ENCODE results near the gene IPO11. TPM values are rescaled to one million over a fixed set of nuclear protein-coding genes. Genes with fewer than 3 reads are reported as not detected.

Gene IPO11
- total RNA-seq, 1 donor from 2014 or later = 30.3 TPM

DNA sequence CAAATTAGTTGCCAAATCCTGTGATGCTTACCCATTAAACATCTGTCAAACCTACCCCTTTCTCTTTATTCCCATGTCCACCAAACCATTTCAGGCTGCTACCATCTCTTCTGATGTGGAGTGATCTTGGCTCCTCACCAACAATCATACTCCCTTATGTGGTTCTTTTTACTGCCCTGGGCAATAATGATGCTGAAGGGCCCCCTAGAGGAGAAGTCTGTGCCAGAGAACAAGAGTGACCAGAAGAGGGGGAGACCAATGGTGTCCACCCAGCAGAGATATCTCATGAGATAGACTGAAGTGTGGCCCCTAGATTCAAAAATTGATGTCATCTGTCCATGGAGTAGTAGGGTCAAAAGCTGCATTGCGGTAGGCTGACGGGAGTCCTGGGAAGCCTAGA is 176.9 kb downstream of the IPO11 start:
- Histone ChIP-seq H3K27me3 (ENCODE audit: control insufficient read depth in 3 of 3, insufficient read depth in 3 of 3, low read length in 3 of 3) (no peaks in the 10 kb centered on the region), H3K36me3 (ENCODE audit: control insufficient read depth in 3 of 3, insufficient read depth in 3 of 3, low read length in 3 of 3) (peaks cover 0 to 3% (median 0%) of the 10 kb centered on the region in 3 donors), H3K9ac (ENCODE audit: low read depth in 1 of 3, low read length in 3 of 3) (no peak overlapping the region), H3K4me3 (ENCODE audit: low read length in 3 of 3) (no peak overlapping the region), H3K4me1 (ENCODE audit: control insufficient read depth in 3 of 3, insufficient read depth in 3 of 3, low read length in 3 of 3) (no peaks in the 10 kb centered on the region), H3K9me3 (ENCODE audit: control insufficient read depth in 3 of 3, low read length in 3 of 3) (no peaks in the 10 kb centered on the region), H3K27ac (ENCODE audit: low read depth, low read length) (no peak overlapping the region)

- Histone ChIP-seq H3K9me3 (ENCODE audit: control insufficient read depth in 3 of 3, low read length in 3 of 3) (no peaks in the 10 kb centered on the region), H3K4me3 (ENCODE audit: low read length in 3 of 3) (no peak overlapping the region), H3K36me3 (ENCODE audit: control insufficient read depth in 3 of 3, insufficient read depth in 3 of 3, low read length in 3 of 3) (peaks cover 0 to 4% (median 0%) of the 10 kb centered on the region in 3 donors), H3K9ac (ENCODE audit: low read depth in 1 of 3, low read length in 3 of 3) (no peak overlapping the region), H3K27me3 (ENCODE audit: control insufficient read depth in 3 of 3, insufficient read depth in 3 of 3, low read length in 3 of 3) (no peaks in the 10 kb centered on the region), H3K4me1 (ENCODE audit: control insufficient read depth in 3 of 3, insufficient read depth in 3 of 3, low read length in 3 of 3) (no peaks in the 10 kb centered on the region), H3K27ac (ENCODE audit: low read depth, low read length) (no peak overlapping the region)
Measured at GRCh38 chr5:62590387-62590786, 177.8 kb downstream of the IPO11 start.

DNA sequence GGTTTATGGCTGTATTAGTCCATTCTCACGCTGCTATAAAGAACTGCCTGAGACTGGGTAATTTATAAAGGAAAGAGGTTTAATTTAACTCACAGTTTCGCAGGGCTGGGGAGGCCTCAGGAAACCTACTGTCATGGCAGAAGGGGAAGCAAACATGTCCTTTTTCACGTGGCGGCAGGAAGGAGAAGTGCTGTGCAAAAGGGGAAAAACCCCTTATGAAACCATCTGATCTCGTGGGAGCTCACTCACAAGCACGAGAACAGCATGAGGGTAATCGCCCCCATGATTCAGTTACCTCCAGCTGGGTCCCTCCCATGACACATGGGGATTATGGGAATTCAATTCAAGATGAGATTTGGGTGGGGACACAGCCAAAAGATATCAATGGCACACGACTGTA is 180.0 kb downstream of the IPO11 start:
- Histone ChIP-seq H3K9ac (ENCODE audit: low read depth in 1 of 3, low read length in 3 of 3) (no peak overlapping the region), H3K4me3 (ENCODE audit: low read length in 3 of 3) (no peak overlapping the region), H3K4me1 (ENCODE audit: control insufficient read depth in 3 of 3, insufficient read depth in 3 of 3, low read length in 3 of 3) (no peaks in the 10 kb centered on the region), H3K36me3 (ENCODE audit: control insufficient read depth in 3 of 3, insufficient read depth in 3 of 3, low read length in 3 of 3) (peaks cover 0 to 4% (median 0%) of the 10 kb centered on the region in 3 donors), H3K9me3 (ENCODE audit: control insufficient read depth in 3 of 3, low read length in 3 of 3) (no peaks in the 10 kb centered on the region), H3K27ac (ENCODE audit: low read depth, low read length) (no peak overlapping the region), H3K27me3 (ENCODE audit: control insufficient read depth in 3 of 3, insufficient read depth in 3 of 3, low read length in 3 of 3) (no peaks in the 10 kb centered on the region)

DNA sequence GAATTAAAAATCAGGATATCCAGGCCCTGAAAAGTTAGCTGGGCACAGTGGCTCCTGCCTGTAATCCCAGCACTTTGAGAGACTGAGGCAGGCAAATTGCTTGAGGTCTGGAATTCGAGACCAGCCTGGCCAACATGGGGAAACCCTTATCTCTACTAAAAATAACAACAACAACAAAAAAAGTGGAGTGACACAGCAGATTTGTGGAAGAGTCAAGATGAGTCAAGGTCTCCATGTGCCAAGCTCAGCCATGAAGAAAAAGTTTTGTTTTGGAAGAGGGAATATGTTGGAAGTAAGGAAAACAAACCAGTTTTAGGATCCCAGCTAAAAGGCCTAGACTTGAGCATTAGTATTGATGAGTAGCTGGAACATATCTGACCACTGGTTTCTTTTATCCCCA is 180.8 kb downstream of the IPO11 start:
- Histone ChIP-seq H3K4me1 (ENCODE audit: control insufficient read depth in 3 of 3, insufficient read depth in 3 of 3, low read length in 3 of 3) (no peaks in the 10 kb centered on the region), H3K27me3 (ENCODE audit: control insufficient read depth in 3 of 3, insufficient read depth in 3 of 3, low read length in 3 of 3) (no peaks in the 10 kb centered on the region), H3K9ac (ENCODE audit: low read depth in 1 of 3, low read length in 3 of 3) (no peak overlapping the region), H3K36me3 (ENCODE audit: control insufficient read depth in 3 of 3, insufficient read depth in 3 of 3, low read length in 3 of 3) (peaks cover 0 to 4% (median 0%) of the 10 kb centered on the region in 3 donors), H3K4me3 (ENCODE audit: low read length in 3 of 3) (no peak overlapping the region), H3K27ac (ENCODE audit: low read depth, low read length) (no peak overlapping the region), H3K9me3 (ENCODE audit: control insufficient read depth in 3 of 3, low read length in 3 of 3) (no peaks in the 10 kb centered on the region)

GRCh38 chr5:62594364-62594984 is 181.9 kb downstream of the IPO11 start:
- no peaks in the 10 kb centered on the region for H3K4me1 ChIP-seq (ENCODE audit: control insufficient read depth in 3 of 3, insufficient read depth in 3 of 3, low read length in 3 of 3)
- H3K27me3 ChIP-seq (ENCODE audit: control insufficient read depth in 3 of 3, insufficient read depth in 3 of 3, low read length in 3 of 3) = no peaks in the 10 kb centered on the region
- H3K9me3 ChIP-seq (ENCODE audit: control insufficient read depth in 3 of 3, low read length in 3 of 3) = no peaks in the 10 kb centered on the region
- no peak overlapping the region for H3K9ac ChIP-seq (ENCODE audit: low read depth in 1 of 3, low read length in 3 of 3)
- peaks cover 0 to 4% (median 0%) of the 10 kb centered on the region in 3 donors for H3K36me3 ChIP-seq (ENCODE audit: control insufficient read depth in 3 of 3, insufficient read depth in 3 of 3, low read length in 3 of 3)
- no peak overlapping the region for H3K27ac ChIP-seq (ENCODE audit: low read depth, low read length)
- no peak overlapping the region for H3K4me3 ChIP-seq (ENCODE audit: low read length in 3 of 3)

GRCh38 chr5:62596096-62596495 is 183.5 kb downstream of the IPO11 start:
- Histone ChIP-seq H3K4me3 (ENCODE audit: low read length in 3 of 3) (no peak overlapping the region), H3K9ac (ENCODE audit: low read depth in 1 of 3, low read length in 3 of 3) (no peak overlapping the region), H3K36me3 (ENCODE audit: control insufficient read depth in 3 of 3, insufficient read depth in 3 of 3, low read length in 3 of 3) (peaks cover 0 to 6% (median 0%) of the 10 kb centered on the region in 3 donors), H3K4me1 (ENCODE audit: control insufficient read depth in 3 of 3, insufficient read depth in 3 of 3, low read length in 3 of 3) (no peaks in the 10 kb centered on the region), H3K27me3 (ENCODE audit: control insufficient read depth in 3 of 3, insufficient read depth in 3 of 3, low read length in 3 of 3) (no peaks in the 10 kb centered on the region), H3K27ac (ENCODE audit: low read depth, low read length) (no peak overlapping the region), H3K9me3 (ENCODE audit: control insufficient read depth in 3 of 3, low read length in 3 of 3) (no peaks in the 10 kb centered on the region)

- no peaks in the 10 kb centered on the region for H3K9me3 ChIP-seq (ENCODE audit: control insufficient read depth in 3 of 3, low read length in 3 of 3)
- no peaks in the 10 kb centered on the region for H3K4me1 ChIP-seq (ENCODE audit: control insufficient read depth in 3 of 3, insufficient read depth in 3 of 3, low read length in 3 of 3)
- no peak overlapping the region for H3K9ac ChIP-seq (ENCODE audit: low read depth in 1 of 3, low read length in 3 of 3)
- no peaks in the 10 kb centered on the region for H3K27me3 ChIP-seq (ENCODE audit: control insufficient read depth in 3 of 3, insufficient read depth in 3 of 3, low read length in 3 of 3)
- no peak overlapping the region for H3K4me3 ChIP-seq (ENCODE audit: low read length in 3 of 3)
- peaks cover 0 to 6% (median 0%) of the 10 kb centered on the region in 3 donors for H3K36me3 ChIP-seq (ENCODE audit: control insufficient read depth in 3 of 3, insufficient read depth in 3 of 3, low read length in 3 of 3)
- no peak overlapping the region for H3K27ac ChIP-seq (ENCODE audit: low read depth, low read length)
Measured at GRCh38 chr5:62596691-62597090, 184.1 kb downstream of the IPO11 start.

DNA sequence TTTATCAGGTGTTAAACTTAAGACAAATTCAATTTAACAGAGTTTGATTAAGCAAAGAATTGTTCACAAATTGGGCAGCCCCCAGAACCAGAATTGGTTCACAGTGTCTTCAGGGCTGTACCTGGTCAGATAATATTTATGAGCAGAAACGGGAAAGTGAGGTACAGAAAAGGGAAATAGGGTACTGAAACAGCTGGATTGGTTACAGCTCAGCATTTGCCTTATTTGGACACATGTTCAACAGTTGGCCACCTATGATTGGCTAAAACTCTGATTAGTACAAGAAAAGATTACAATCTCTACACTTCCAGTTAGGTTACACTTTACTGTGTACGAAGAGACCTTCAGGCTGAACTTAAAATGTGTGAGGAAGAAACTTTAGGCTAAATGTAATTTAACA is 184.8 kb downstream of the IPO11 start:
- Histone ChIP-seq H3K4me3 (ENCODE audit: low read length in 3 of 3) (no peak overlapping the region), H3K9me3 (ENCODE audit: control insufficient read depth in 3 of 3, low read length in 3 of 3) (no peaks in the 10 kb centered on the region), H3K36me3 (ENCODE audit: control insufficient read depth in 3 of 3, insufficient read depth in 3 of 3, low read length in 3 of 3) (peaks cover 0 to 6% (median 0%) of the 10 kb centered on the region in 3 donors), H3K9ac (ENCODE audit: low read depth in 1 of 3, low read length in 3 of 3) (no peak overlapping the region), H3K27ac (ENCODE audit: low read depth, low read length) (no peak overlapping the region), H3K4me1 (ENCODE audit: control insufficient read depth in 3 of 3, insufficient read depth in 3 of 3, low read length in 3 of 3) (no peaks in the 10 kb centered on the region), H3K27me3 (ENCODE audit: control insufficient read depth in 3 of 3, insufficient read depth in 3 of 3, low read length in 3 of 3) (no peaks in the 10 kb centered on the region)

DNA sequence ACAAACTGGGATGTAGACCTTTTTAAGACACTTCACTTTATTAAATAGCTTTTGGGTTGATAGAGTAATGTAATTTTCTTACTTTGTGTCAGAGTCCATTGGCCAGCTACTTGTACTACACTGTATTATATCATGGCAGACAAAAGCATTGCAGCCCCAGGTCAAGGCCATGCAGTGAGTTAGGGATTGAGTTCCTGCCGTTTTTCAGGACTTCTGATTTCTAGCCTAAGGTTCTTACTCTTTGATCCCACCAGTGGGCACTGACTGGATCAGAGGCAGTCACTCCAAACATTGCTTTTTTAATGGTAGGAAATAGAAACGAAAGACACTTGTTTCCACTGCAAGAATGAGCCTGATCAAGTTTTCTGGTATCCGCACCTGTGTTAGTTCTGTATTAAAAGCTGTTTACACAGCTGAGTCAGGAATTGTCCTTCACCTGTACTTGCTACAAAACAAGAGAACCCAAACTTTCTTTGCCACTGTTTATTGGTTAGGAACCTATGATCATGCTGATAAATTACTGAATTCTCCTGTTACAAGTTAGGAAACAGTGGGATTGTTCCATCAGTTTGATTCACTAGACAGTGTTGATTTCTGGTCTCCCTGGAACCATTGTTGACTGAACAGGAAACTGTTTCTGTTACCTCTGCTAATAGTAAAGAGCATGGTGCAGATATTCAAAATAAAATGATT is 188.1 kb downstream of the IPO11 start:
- H3K4me3 ChIP-seq (ENCODE audit: low read length in 3 of 3) = no peak overlapping the region
- H3K9ac ChIP-seq (ENCODE audit: low read depth in 1 of 3, low read length in 3 of 3) = no peak overlapping the region
- H3K9me3 ChIP-seq (ENCODE audit: control insufficient read depth in 3 of 3, low read length in 3 of 3) = no peaks in the 10 kb centered on the region
- no peaks in the 10 kb centered on the region for H3K27me3 ChIP-seq (ENCODE audit: control insufficient read depth in 3 of 3, insufficient read depth in 3 of 3, low read length in 3 of 3)
- H3K4me1 ChIP-seq (ENCODE audit: control insufficient read depth in 3 of 3, insufficient read depth in 3 of 3, low read length in 3 of 3) = no peaks in the 10 kb centered on the region
- H3K36me3 ChIP-seq (ENCODE audit: control insufficient read depth in 3 of 3, insufficient read depth in 3 of 3, low read length in 3 of 3) = peaks cover 0 to 5% (median 5%) of the 10 kb centered on the region in 3 donors
- no peak overlapping the region for H3K27ac ChIP-seq (ENCODE audit: low read depth, low read length)

DNA sequence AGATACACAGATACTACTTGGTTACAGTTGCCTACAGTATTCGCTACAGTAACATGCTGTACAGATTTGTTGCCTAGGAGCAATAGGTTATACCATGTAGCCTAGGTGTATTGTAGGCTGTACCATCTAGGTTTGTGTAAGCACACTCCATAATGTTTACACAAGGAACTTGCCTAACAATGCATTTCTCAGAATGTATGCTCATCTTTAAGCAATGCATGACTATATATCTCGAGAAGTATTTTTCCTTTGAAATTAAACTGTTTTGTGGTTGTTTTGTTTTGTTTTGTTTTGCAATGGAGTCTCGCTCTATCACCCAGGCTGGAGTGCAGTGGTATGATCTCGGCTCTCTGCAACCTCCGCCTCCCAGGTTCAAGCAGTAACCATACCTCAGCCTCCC is 191.4 kb downstream of the IPO11 start:
- Histone ChIP-seq H3K27ac (ENCODE audit: low read depth, low read length) (no peak overlapping the region), H3K4me3 (ENCODE audit: low read length in 3 of 3) (no peak overlapping the region), H3K27me3 (ENCODE audit: control insufficient read depth in 3 of 3, insufficient read depth in 3 of 3, low read length in 3 of 3) (no peaks in the 10 kb centered on the region), H3K4me1 (ENCODE audit: control insufficient read depth in 3 of 3, insufficient read depth in 3 of 3, low read length in 3 of 3) (no peaks in the 10 kb centered on the region), H3K9me3 (ENCODE audit: control insufficient read depth in 3 of 3, low read length in 3 of 3) (no peaks in the 10 kb centered on the region), H3K9ac (ENCODE audit: low read depth in 1 of 3, low read length in 3 of 3) (no peak overlapping the region), H3K36me3 (ENCODE audit: control insufficient read depth in 3 of 3, insufficient read depth in 3 of 3, low read length in 3 of 3) (peaks cover 0 to 6% (median 5%) of the 10 kb centered on the region in 3 donors)
